HepG2 (cell line): ENCODE results near the gene LMAN2. TPM values are rescaled to one million over a fixed set of nuclear protein-coding genes. Genes with fewer than 3 reads are reported as not detected.

Experiments
- ATAC-seq: fragments of 200-7000 bp; cut with Tn5 transposase; 3 replicates; pipeline ENCODE4 v1.9.1; 2020; ENCODE audit warnings: mild to moderate bottlenecking, moderate library complexity
- BruUV-seq: library from RNA; stranded (reverse); fragments of 400-500 nt; replicated peaks from 2 replicates; lab custom pipeline; 2021; lab: Mats Ljungman, UMichigan
- CTCF ChIA-PET: fragments of 300-600 bp; formaldehyde crosslinking; extraction: SDS; loops from one replicate; lab custom pipeline; 2021; ENCODE audit warnings: low total read pairs, inconsistent platforms, low intra/inter-chr PET ratio; lab: Yijun Ruan, JAX
- POLR2A ChIA-PET: fragments of 350-600 bp; sonication (Branson Sonifier 250); formaldehyde crosslinking; loops from one replicate; lab custom pipeline; 2020; ENCODE audit warnings: antibody characterized with exemption, inconsistent platforms; lab: Yijun Ruan, JAX
- DNase-seq: peaks from one replicate; pipeline ENCODE4 v3.0.0-alpha.2; 2015; ENCODE audit warnings: low spot score
- FAIRE-seq: peaks from 3 replicates; lab custom pipeline; 2011; peaks lifted over from hg19 to GRCh38; lab: Jason Lieb, UNC
- H2AFZ ChIP-seq: one replicate; pipeline ENCODE4 v1.6.1; 2011; ENCODE audit warnings: low read length, inconsistent platforms
- H3K27ac ChIP-seq: fragments of 300-600 bp; 3 replicates; pipeline ENCODE4 v1.8.0; 2011; ENCODE audit warnings: mixed run types, mild to moderate bottlenecking, mixed read lengths, low read length, inconsistent platforms; ENCODE audit not compliant: insufficient read depth; ENCODE audit errors: extremely low read length
- H3K27me3 ChIP-seq, 2 experiments: fragments of 200-600 bp in 1 of 2; 2 replicates in 1 of 2; 3 replicates in 1 of 2; pipeline versions ENCODE4 v1.6.0 to v1.8.0; 2011; ENCODE audit warnings: low read length in 2 of 2, mild to moderate bottlenecking in 2 of 2, moderate library complexity in 2 of 2, inconsistent platforms in 1 of 2; ENCODE audit not compliant: insufficient read depth in 2 of 2, control insufficient read depth in 1 of 2
- H3K36me3 ChIP-seq, 2 experiments: fragments of 200-600 bp in 1 of 2; replicated peaks in 1 of 2; 2 replicates in 1 of 2; 3 replicates in 1 of 2; pipeline versions ENCODE4 v1.5.1 to v1.8.0; 2011; ENCODE audit warnings: low read length in 2 of 2, inconsistent platforms in 1 of 2; ENCODE audit not compliant: insufficient read depth in 2 of 2, control insufficient read depth in 1 of 2
- H3K4me1 ChIP-seq: 2 replicates; pipeline ENCODE4 v1.5.1; 2012; ENCODE audit warnings: low read length, inconsistent platforms; ENCODE audit not compliant: insufficient read depth
- H3K4me2 ChIP-seq: 2 replicates; pipeline ENCODE4 v1.6.0; 2011; ENCODE audit warnings: low read depth, low read length, inconsistent platforms
- H3K4me3 ChIP-seq, 3 experiments: fragments of 200-600 bp in 1 of 3; sonication (generic), shearing (Covaris generic) in 1 of 3; replicated peaks in 1 of 3; 2 replicates each; pipeline ENCODE4 v1.5.1; 2011 to 2016; ENCODE audit warnings: low read length in 3 of 3, inconsistent platforms in 2 of 3, low read depth in 2 of 3, mild to moderate bottlenecking in 2 of 3, control low read depth in 1 of 3, mixed read lengths in 1 of 3; ENCODE audit not compliant: insufficient read depth in 1 of 3
- H3K79me2 ChIP-seq: one replicate; pipeline ENCODE4 v1.6.1; 2011; ENCODE audit warnings: low read length, inconsistent platforms; ENCODE audit not compliant: insufficient read depth
- H3K9ac ChIP-seq: 2 replicates; pipeline ENCODE4 v1.6.0; 2011; ENCODE audit warnings: mild to moderate bottlenecking, low read depth, low read length, inconsistent platforms; ENCODE audit not compliant: insufficient read depth
- H3K9me3 ChIP-seq: 2 replicates; pipeline ENCODE4 v1.5.1; 2012; ENCODE audit warnings: mild to moderate bottlenecking, low read length
- H4K20me1 ChIP-seq: 2 replicates; pipeline ENCODE4 v1.6.0; 2011; ENCODE audit warnings: inconsistent platforms, mild to moderate bottlenecking, low read length, moderate library complexity; ENCODE audit not compliant: insufficient read depth
- AGO2 ChIP-seq: fragments of 200-400 bp; formaldehyde crosslinking; optimal IDR thresholded peaks from 2 replicates; pipeline ENCODE3; 2017; ENCODE audit warnings: mild to moderate bottlenecking, low read depth, low read length, moderate library complexity
- ARID4A ChIP-seq: sonication (generic); formaldehyde crosslinking; IDR thresholded peaks from 2 replicates; pipeline ENCODE4 v1.5.0; 2020; ENCODE audit warnings: mild to moderate bottlenecking, missing genetic modification reagents, borderline replicate concordance
- FOXK1 ChIP-seq: sonication (generic); formaldehyde crosslinking; IDR thresholded peaks from 2 replicates; pipeline ENCODE4 v1.4.0; 2020; ENCODE audit warnings: low read depth, missing genetic modification reagents, borderline replicate concordance
- MATR3 ChIP-seq: sonication (generic); formaldehyde crosslinking; IDR thresholded peaks from 2 replicates; pipeline ENCODE4 v1.4.0; 2020; ENCODE audit warnings: missing genetic modification reagents
- MBNL3 ChIP-seq: fragments of 250-450 bp; sonication (Bioruptor Pico); conservative IDR thresholded peaks from 2 replicates; pipeline ENCODE4 v1.8.0; 2022; ENCODE audit warnings: mild to moderate bottlenecking, inconsistent platforms
- NFE2L2 ChIP-seq: fragments of 150-350 bp; IDR thresholded peaks from 2 replicates; pipeline ENCODE4 v1.6.1; 2014; ENCODE audit warnings: low read length
- PRDM15 ChIP-seq: sonication (generic); formaldehyde crosslinking; IDR thresholded peaks from 2 replicates; pipeline ENCODE4 v1.4.0; 2020; ENCODE audit warnings: missing genetic modification reagents
- SIX1 ChIP-seq: sonication (generic); formaldehyde crosslinking; IDR thresholded peaks from 2 replicates; pipeline ENCODE4 v1.4.0; 2020; ENCODE audit warnings: missing genetic modification reagents, borderline replicate concordance
- SMAD1 ChIP-seq: sonication (generic); formaldehyde crosslinking; IDR thresholded peaks from 2 replicates; pipeline ENCODE4 v1.4.0; 2020; ENCODE audit warnings: missing genetic modification reagents, low read depth, mild to moderate bottlenecking, borderline replicate concordance
- STAG1 ChIP-seq: sonication (generic); formaldehyde crosslinking; IDR thresholded peaks from 2 replicates; pipeline ENCODE4 v1.4.0; 2020; ENCODE audit warnings: missing genetic modification reagents
- ZNF230 ChIP-seq: sonication (generic); formaldehyde crosslinking; IDR thresholded peaks from 2 replicates; pipeline ENCODE4 v1.4.0; 2020; ENCODE audit warnings: mild to moderate bottlenecking, missing genetic modification reagents
- ZNF383 ChIP-seq: sonication (generic); formaldehyde crosslinking; IDR thresholded peaks from 2 replicates; pipeline ENCODE4 v1.4.0; 2020; ENCODE audit warnings: missing genetic modification reagents, mild to moderate bottlenecking, borderline replicate concordance
- ZNF512 ChIP-seq: sonication (generic); formaldehyde crosslinking; IDR thresholded peaks from 2 replicates; pipeline ENCODE4 v1.4.0; 2020; ENCODE audit warnings: mild to moderate bottlenecking, missing genetic modification reagents
- ZNF552 ChIP-seq: sonication (generic); formaldehyde crosslinking; IDR thresholded peaks from 2 replicates; pipeline ENCODE4 v1.9.0; 2022; ENCODE audit warnings: missing genetic modification reagents, mild to moderate bottlenecking, borderline replicate concordance
- WGBS: methylation state at CpG from one replicate; pipeline ENCODE4 v1.1.6; 2017; ENCODE audit warnings: low lambda C conversion rate; 5-methylcytosine and 5-hydroxymethylcytosine counted together
- in situ Hi-C: cut with HindIII; loops from 2 replicates; pipeline ENCODE4 v1.10.0; 2017; ENCODE audit warnings: low pct_unique_long_range_greater_than_20kb; ENCODE audit not compliant: extremely low pct_ligation_motif_present
- intact Hi-C: fragments of 100-400 bp; cut with micrococcal nuclease; formaldehyde crosslinking; loops from one replicate; pipeline ENCODE4 v1.10.0; 2022; ENCODE audit not compliant: unreplicated experiment
- polyA plus RNA-seq, 8 experiments: library from polyadenylated mRNA; depleted of rRNA in 3 of 8; stranded (reverse) in 7 of 8; unstranded in 1 of 8; fragments of >200 nt; fragmentation: Illumina TruSeq in 4 of 8; extraction: Trizol in 4 of 8; gene quantifications; 2 replicates each; pipeline versions ENCODE4 v1.2.1 to v1.2.3, GENCODE V29; 2011 to 2016; ENCODE audit warnings: low read depth in 4 of 8, missing spikeins in 1 of 8, mixed read lengths in 1 of 8; ENCODE audit not compliant: insufficient read depth in 1 of 8
- total RNA-seq, 5 experiments: library from RNA; depleted of rRNA; stranded (reverse); fragments of >200 nt; fragmentation: Illumina TruSeq; extraction: Trizol; gene quantifications; 2 replicates each; pipeline ENCODE4 v1.2.3, GENCODE V29; 2016; ENCODE audit warnings: low read depth in 1 of 5

Gene LMAN2
- total and polyA plus RNA-seq, 2 of the 13 experiments (the other 11 are each of a cell fraction or from before 2014, with no cell fraction given) = 191 to 197 TPM

DNA sequence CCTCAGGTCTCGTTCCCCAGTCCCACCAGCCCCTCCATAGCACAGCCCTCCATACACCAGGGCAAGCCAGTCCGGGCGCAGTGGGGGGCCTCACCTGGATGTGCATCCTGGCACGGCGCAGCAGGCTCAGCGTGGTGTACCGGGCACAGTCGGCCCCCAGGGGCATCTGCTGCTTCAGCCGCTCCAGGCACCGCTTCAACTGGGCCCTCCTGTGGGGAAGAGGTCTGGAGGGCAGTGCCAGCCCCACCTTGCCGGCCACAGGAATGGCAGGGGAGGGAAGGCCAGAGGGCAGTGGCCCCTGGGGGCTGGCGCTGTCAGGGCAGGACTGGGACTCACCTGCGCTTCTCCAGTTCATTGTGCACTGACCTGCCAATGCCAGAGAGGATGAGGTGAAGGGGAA lies 41.1 kb downstream of the LMAN2 start:
- in situ Hi-C loops = loop anchor here (5.0 kb wide), 2 partner anchors 52 to 137 kb away; partner anchors contain the start of gene PRR7
- Histone ChIP-seq H4K20me1 (peaks cover 12% of the 10 kb centered on the region), H3K4me2 (peak overlapping the region; percentile 89), H3K27ac (no peak overlapping the region), H3K9me3 (no peaks in the 10 kb centered on the region), H3K9ac (peak overlapping the region; percentile 84; the same call in 1 of the 2 replicates), H3K36me3 (peaks cover 7 to 27% of the 10 kb centered on the region in 2 experiments), H2AFZ (no peak overlapping the region), H3K79me2 (peaks cover 8% of the 10 kb centered on the region), H3K4me3 (peak overlapping the region in 2 of 3 experiments; percentile 75 to 79; a peak in 2 of 6 replicates), H3K4me1 (peaks cover 57% of the 10 kb centered on the region), H3K27me3 (no peaks in the 10 kb centered on the region)
- FAIRE-seq (no peak), DNase-seq (no peak), ATAC-seq (no peak)
- no TSS peak for BruUV-seq
- ChIA-PET CTCF (interaction anchor here (1.2 to 1.6 kb wide), 3 partner anchors 8 to 145 kb away, joined by 3 to 9 read pairs (median 6); no protein-coding TSS in a partner anchor), POLR2A (interaction anchor here (0.6 to 4.0 kb wide), 9 partner anchors 44 to 223 kb away, joined by 3 to 30 read pairs (median 4); partner anchors contain the start of genes FGFR4 and PDLIM7)
- intact Hi-C loops = loop anchor here (5.0 kb wide), 1 partner anchor 187 kb away; the partner anchor contains the start of gene PDLIM7
- WGBS = 96% methylated on average over 10 of the region's 13 CpGs
- TF ChIP-seq ZNF512 (CRISPR knock-in tag) (no peak), AGO2 (peak; percentile 37), PRDM15 (no peak), FOXK1 (no peak), MBNL3 (CRISPR knock-in tag) (no peak), NFE2L2 (no peak), ZNF230 (CRISPR knock-in tag) (no peak), ZNF383 (CRISPR knock-in tag) (no peak), STAG1 (no peak), SIX1 (no peak), MATR3 (CRISPR knock-in tag) (no peak), ZNF552 (no peak), ARID4A (0 out of 2 replicates have a peak, but pooled peaks have one; percentile 12), SMAD1 (no peak)
